Left renal cortex interstitium (tissue), 4 donors: ENCODE results near the gene ARSA. TPM values are rescaled to one million over a fixed set of nuclear protein-coding genes. Genes with fewer than 3 reads are reported as not detected.
"Not testable (repeated sequence)": the region's sequence is repeated elsewhere in the genome, so short reads cannot be mapped to it uniquely, and the experiment has no call there.

Experiments used
- DNase-seq, 4 donors: peaks; one replicate each; pipeline ENCODE4 v3.0.0-alpha.2; 2013; ENCODE audit warnings: low read depth in 4 of 4, low spot score in 2 of 4, missing footprints in 1 of 4
- polyA plus RNA-seq, 4 donors: library from polyadenylated mRNA; unstranded; fragments of 120-200 nt; gene quantifications; one replicate each; pipeline ENCODE4 v1.2.1, GENCODE V29; 2013; ENCODE audit not compliant: insufficient read length in 4 of 4

ARSA gene
- polyA plus RNA-seq, 4 donors: 10.4 to 28.9 (median 19.5) TPM

DNA sequence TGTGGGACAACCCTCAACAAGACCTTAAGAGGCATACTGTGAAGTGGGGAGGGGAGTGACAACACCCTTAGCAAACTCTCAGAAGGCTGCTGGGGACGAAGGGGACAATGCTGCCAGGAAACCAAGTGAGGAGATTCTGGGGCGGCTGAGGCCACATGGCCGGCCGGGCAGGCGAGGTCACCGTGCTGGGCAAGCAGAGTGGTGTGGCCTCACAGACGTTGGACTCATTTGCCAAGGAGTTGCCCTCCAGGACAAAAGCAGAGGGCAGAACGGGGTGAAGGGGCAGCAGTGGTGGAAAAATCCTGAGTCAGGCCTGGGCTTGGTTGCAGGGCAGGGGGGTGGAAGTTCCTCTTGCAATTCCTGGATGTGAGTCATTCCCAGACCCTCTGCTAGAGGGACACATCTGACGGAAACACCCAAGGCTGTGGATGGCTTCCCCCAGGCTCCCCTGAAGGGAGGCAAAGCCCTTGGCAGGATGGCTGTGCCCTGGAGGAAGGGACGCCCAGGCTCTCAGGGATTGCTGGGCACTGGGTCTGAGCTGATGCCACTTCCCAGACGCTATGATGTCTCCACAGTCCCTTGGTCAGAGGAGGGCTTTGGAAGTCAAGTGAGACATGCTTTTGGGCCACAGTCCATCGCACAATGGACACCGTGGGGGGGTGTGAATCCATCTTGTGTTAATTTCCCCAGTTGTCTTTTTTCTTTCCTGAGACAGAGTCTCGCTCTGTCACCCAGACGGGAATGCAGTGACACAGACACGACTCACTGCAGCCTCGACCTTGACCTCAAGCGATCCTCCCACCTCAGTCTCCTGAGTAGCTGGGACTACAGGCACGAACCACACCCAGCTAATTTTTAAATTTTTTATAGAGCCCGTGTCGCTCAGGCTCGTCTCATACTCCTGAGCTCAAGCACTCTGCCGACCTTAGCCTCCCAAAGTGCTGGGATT is 28.4 kb upstream of the ARSA start:
- no peak for DNase-seq

DNA sequence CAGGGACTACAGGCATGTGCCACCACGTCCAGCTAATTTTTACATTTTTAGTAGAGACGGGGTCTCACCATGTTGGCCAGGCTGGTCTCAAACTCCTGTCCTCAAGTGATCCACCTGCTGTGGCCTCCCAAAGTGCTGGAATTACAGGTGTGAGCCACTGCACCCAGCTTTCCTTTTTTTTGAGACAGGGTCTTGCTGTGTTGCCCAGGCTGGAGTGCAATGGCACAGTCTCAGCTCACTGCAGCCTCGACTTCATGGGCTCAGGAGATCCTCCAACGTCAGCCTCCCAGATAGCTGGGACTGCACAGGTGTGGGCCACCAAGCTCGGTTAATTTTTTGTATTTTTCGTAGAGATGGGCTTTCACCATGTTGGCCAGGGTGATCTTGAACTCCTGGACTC is 26.7 kb upstream of the ARSA start:
- DNase-seq: not testable (repeated sequence)

DNA sequence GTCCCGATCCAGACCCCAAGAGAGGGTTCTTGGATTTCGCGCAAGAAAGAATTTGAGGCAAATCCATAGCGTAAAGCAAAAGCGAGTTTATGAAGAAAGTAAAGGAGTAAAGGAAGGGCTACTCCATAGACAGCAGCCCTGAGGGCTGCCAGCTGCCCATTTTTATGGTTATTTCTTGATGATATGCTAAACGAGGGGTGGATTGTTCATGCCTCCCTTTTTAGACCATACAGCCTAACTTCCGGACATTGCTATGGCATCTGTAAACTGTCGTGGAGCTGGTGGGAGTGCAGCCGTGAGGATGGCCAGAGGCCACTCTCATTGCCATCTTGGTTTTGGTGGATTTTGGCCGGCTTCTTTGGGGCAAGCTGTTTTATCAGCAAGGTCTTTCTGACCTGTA is 25.3 kb upstream of the ARSA start:
- no peak for DNase-seq

DNA sequence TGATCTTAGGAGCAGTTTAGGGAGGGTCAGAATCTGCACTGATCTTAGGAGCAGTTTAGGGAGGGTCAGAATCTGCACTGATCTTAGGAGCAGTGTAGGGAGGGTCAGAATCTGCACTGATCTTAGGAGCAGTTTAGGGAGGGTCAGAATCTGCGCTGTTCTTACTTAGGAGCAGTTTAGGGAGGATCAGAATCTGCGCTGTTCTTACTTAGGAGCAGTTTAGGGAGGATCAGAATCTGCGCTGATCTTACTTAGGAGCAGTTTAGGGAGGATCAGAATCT is 15.8 kb upstream of the ARSA start:
- not testable (repeated sequence) for DNase-seq

DNA sequence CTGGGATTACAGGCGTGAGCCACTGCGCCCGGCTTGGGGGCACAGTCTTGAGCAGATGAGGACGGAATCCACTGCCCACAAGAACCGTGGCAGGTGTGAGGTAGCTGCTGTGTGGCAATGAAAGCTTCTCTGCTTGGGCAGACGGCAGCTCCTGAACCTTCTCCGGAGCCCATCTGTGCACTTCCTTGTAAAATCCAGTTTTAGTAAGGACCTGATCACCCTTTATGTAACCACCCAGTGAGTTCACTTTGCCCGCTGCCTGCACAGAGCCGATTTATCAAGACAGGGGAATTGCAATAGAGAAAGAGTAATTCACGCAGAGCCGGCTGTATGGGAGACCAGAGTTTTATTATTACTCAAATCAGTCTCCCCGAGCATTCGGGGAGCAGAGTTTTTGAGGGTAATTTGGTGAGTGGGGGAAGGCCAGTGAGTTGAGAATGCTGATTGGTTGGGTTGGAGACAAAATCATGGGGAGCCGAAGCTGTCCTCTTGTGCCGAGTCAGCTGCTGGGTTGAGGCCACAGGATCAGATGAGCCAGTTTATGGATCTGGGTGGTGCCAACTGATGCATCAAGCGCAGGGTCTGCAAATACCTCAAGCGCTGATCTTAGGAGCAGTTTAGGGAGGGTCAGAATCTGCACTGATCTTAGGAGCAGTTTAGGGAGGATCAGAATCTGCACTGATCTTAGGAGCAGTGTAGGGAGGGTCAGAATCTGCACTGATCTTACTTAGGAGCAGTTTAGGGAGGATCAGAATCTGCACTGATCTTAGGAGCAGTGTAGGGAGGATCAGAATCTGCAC is 15.3 kb upstream of the ARSA start:
- not testable (repeated sequence) for DNase-seq

DNA sequence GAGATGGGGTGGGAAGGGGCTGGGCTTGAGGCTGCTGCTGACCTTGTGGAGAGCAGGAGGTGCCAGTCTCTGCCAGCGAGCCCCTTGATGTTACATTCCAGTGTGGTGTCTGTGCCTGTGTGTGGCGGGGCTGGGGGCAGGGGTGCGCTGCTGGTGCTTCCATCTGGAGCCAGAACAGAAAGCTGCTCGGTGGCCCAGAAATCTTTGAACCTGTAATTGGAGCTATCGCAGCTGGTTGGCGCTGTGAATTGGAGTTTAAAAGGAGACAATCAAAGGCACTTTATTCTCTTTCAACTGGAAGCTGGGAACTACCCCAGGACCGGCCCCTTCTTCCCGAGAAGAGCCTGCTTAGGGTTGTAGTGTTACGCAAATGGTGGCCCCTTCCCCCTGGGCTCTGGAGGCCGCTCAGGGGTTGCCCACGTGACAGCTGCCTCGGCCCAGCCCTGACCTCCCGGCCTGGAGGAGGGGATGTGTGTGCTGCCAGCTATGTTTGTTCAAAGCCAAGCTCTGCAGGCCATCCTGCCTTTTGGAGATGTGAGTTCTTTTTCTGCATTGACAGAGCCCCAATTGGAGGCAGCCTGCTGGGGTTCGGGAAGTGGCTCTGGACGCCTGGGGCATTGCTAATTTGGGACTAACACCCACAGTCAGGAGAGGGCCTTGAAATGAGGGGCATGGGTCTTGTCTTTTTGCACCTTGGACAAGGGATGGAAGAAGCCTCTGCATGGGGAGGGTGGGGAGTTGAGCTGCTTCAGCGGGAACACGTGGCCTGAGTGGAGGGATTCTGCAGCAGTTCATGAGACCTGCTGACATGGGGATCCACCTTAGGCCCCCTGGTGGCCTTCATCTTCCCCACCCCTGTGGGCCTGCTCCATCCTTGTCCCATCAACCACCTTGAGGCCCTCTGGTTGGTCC is 14.0 kb upstream of the ARSA start:
- no peak for DNase-seq

DNA sequence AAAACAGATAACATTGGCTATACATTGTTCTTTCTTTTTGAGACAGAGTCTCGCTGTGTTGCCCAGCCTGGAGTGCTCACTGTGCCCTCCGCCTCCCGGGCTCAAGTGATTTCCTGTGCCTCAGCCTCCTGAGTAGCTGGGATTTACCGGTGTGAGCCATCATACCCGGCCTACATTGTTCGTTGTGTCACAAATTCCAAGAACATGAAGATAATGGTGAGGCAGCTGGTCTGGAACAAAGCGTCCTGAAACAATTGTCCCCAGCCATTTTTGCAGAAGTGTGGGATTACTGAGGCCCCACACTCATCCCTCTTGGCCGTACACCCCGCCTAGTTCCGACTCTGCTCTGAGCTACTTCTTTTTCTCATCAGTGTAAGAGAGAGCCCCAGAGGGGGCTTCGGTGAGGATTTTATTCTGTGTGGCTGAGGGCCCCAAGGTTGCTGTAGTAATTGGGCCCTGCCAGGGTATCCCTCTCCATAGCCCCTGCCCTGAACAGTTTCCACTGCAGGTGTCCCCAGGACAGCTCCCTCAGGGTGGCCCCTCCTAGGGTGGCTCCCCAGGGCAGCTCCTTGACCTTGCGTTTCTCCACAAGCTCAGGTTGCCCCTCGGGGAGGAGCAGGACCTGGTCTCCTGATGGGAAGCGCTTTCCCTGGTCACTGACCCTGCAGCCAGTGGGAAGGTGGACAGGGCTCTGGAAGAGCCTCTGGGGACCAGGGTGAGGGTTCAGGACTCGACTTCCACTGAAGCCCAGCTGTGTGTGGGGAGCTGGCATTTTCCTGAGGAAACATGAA is 13.1 kb upstream of the ARSA start:
- DNase-seq: no peak

DNA sequence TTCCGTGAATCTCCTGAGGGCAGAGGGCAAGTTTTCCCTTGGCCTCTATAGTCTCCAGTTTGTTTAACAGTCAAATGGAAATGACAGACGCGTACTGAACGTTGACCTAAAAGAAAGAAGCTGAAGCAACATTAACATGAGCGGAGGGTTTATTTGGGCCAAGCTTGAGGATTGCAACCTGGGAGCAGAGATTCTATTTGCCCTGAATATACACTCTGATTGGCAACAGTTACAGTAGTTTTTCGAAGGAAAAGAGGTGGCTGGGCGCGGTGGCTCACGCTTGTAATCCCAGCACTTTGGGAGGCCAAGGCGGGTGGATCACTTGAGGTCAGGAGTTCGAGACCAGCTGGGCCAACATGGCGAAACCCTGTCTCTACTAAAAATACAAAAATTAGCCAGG is 12.3 kb upstream of the ARSA start:
- DNase-seq: not testable (repeated sequence)

DNA sequence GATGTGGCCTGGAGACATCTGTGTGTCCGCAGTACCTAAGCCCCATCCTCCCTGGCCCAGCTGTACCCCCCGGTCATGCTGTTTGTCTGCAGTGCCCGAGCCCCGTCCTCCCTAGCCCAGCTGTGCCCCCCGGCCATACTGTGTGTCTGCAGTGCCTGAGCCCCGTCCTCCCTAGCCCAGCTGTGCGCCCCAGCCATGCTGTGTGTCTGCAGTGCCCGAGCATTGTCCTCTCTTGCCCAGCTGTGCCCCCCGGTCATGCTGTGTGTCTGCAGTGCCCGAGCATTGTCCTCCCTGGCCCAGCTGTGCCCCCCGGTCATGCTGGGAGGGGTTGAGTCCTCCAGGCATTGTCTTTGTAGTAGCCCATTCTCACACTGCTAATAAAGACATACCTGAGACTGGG is 7.6 kb upstream of the ARSA start:
- DNase-seq: no peak

DNA sequence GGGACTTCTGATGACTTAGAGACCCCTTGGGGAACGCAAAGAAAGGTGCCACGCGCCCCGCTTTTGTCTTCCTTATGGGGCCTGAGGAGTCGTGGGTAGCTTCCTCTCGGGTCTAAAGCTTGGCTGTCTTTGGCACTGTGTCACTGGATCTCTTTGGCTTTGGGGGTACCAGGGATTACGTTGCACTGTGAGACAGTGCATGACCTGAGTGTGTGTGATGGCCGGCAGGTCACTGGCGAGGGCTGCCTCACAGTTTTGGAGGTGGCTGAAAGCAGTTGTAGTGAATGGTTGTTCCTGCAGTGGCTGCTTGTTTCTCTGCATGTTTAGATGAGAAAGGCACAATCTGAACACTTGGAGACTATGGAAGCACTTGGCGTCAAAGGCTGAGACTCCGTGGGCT is 5.8 kb upstream of the ARSA start:
- no peak for DNase-seq

DNA sequence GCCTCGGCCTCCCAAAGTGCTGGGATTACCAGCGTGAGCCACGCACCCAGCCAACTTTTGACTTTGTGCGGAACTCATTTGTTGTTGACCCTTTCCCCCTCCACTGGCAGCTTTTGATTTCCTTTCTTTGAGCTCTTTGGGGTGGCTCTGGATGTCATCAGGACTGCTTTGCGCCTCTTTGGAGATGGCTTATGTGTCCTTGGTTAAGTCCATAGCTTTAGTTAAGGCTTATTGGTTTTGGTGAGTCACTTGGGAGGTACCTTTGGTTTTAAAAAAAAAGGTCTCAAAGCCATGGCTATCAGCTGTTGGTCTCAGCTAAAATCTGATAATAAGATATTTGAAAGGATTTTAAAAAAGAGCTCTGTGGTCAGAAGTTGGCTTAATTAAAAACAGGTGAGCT is 5.1 kb upstream of the ARSA start:
- no peak for DNase-seq

DNA sequence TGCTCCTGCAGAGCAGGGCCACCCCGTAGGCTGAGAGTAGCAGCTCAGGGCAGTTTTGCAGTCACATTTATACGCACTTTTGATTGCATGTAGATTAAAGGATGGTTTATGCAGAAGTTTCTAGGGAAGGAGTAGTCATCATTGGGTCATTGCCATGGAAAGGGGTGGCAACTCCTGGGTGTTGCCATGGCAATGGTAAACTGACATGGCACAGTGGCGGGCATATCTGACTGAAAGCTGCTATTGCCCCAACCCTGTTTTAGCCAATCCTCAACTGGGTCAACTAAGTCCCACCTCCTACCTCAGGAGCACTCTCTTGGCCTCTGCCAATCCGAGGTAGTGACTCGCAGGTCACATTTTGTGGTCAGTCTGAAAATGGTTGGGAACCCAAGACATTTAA is 2.4 kb upstream of the ARSA start:
- DNase-seq: no peak

DNA sequence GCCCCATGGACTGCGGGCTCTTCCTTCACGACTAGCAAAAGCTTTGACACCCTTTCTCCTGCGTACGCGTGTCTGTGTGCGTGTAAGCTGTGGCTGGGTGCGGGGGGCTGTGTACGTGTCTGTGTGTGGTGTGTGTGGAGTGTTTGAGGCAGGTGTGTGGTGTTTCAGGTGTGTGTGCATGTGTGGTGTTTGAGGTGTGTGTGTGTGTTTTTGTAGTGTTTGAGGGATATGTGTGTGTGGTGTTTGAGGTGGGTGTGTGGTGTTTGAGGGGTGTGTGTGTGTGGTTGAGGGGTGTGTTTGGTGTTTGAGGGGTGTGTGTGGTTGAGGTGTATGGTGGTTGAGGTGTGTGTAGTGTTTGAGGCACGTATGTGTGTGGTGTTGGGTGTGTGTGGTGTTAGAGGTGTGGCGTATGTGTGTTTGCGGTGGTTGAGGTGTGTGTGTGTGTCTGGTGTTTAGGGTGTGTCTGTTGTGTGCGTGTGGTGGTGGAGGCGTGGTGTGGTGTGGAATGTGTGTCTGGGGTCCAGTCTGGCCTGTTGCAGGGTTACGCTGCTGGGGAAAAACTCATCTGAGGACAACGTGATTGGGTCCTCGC is 687 bp upstream of the ARSA start:
- DNase-seq: no peak

DNA sequence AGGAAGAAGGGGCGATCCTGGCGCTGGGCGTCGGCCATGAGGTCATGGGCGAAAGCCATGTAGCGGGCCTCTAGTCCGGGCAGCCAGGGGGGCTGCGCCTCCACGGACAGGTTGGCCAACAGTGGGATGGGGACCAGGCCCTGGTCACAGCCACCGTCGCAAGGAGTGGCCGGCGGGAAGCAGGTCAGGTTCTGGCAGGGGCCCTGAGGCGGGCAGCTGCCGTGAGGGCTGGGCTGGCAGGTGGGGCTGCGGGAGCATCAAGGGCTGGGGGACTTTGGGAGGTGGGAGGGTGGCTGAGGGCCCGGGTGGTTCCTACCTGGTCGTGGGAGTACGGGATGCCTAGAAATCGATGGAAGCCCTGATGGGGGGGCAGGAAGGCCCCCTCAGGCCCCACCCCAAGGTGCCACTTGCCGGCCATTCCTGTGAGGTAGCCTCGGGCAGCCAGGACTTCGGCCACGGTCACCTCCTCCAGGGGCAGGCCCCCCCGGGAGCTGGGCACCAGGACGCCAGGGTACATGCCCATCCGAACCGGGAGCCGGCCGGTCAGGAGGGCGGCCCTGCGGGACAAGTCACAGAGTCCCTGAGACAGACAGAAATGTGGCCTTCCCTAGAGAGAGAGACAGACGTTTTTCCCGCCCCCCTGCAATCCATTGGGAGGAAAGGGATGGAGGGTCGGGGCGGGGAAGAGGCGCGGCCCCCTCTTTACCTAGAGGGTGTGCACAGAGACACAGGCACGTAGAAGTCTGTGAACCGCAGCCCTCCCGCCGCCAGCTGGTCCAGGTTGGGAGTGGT is 906 bp downstream of the ARSA start:
- no peak for DNase-seq

DNA sequence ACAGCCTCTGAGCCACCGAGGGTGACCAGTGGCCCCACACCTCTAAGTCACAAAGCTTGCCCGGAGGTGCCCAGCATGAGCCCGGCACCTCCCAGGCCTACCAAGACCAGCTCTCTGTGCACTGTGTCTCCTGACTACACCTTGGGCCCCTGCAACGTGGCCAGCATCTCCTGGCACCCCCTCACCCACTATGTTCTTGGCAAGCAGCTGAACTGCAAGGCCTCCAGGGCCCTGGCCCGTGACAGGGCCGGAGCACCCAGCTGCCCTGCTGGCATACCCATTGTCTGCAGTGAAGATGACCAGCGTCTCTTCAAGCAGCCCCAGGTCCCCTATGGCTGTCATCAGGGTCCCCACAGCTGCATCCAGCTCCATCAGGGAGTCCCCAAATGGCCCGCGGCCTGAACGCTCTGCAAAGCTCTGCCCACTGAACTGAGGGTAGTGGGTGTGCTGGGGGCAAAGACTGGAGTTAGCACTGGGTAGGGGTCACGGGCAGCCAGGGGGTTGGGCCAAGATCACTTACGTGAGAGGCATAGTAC is 1.6 kb downstream of the ARSA start:
- no peak for DNase-seq

DNA sequence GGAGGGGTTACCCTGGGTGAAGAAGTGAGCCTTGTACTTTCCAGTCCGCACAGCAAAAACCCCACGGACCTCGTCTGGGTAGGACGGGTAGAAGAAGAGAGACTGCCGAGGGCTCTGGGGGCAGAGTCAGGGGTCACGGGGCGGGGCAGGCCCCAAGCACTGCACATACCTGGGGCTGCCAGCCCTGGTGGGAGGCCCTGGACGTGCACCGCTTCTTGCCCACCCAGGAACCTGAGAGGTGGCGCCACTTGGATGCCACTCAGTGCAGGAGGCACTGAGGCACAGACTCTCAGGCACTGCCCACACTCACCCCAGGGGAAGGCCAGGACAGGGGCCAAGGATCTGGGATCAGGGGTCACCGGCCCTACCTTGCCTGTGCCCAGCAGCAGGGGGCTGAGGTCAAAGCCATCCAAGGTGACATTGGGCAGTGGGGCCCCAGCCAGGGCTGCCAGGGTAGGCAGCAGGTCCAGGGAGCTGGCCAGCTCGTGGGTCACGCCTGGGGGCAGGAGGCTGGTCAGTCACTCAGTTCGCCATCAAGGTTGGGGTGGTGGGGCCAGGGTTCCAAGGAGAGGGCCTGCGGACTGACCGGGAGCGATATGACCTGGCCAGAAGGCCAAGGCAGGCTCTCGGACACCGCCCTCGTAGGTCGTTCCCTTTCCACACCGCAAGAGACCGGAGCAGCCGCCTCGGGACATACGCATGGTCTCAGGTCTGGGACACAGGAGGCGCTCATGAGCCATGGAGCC is 2.2 kb downstream of the ARSA start:
- DNase-seq: no peak

DNA sequence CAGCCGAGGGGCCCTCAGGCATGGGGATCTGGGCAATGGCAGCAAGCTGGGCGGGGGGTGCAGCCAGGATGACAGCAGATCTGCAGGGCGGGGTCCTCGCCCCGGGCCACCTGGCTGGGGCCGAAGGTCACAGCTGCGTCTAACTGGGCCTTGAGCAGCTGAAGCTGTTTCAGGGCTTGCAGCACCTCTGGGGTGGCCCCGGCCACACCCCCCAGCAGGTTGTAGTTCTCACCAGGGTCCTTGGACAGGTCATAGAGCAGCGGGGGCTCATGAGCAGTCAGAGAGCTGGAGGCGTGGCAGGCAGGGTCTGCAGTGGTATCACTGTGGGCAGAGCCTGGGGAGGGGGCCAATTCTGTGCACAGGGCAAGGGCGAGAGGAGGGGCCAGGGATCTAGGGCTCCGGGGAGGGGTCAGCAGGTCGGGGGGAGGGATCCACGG is 2.8 kb downstream of the ARSA start:
- no peak for DNase-seq
